GM19452 (cell line): Measurements from ENCODE around the gene MRPS10.
A peak's percentile ranks its signal among the peaks of the same experiment; 100 is the strongest.
"Not testable (repeated sequence)": the region's sequence is repeated elsewhere in the genome, so short reads cannot be mapped to it uniquely, and the experiment has no call there.

Experiments
- ATAC-seq: cut with Tn5 transposase; IDR thresholded peaks from one replicate; pipeline ENCODE4 v1.9.1; 2021; ENCODE audit not compliant: unreplicated experiment

Gene MRPS10

DNA sequence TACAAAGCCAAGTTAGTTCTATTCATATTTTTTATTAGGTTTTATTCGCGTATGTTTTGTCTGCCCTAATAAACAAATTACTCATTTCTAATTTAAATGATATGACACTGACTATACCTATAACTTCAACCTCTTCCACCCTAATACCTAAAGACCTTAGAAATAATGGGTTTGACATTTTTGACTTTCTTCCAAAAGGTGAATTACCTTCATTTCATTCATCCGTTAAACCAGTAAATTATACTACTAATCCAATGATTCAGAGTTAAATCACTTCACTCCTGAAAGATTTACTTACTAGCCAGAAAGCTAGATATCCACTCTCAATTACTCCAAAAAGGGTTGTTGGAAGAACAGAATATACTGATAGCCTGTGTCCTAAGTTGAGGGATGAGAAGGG, 5.2 kb downstream of the MRPS10 start:
- no peak for ATAC-seq

- ATAC-seq: peak; percentile 58
Observed at GRCh38 chr6:42211726-42212125, 5.9 kb downstream of the MRPS10 start.

- no peak for ATAC-seq
Observed at GRCh38 chr6:42210551-42210950, 7.1 kb downstream of the MRPS10 start.

GRCh38 chr6:42207559-42207958, 10.1 kb downstream of the MRPS10 start:
- not testable (repeated sequence) for ATAC-seq

- ATAC-seq: no peak
Observed at GRCh38 chr6:42204768-42205282, 12.8 kb downstream of the MRPS10 start.

- ATAC-seq: no peak
Observed at GRCh38 chr6:42203183-42203582, 14.5 kb downstream of the MRPS10 start.

- not testable (repeated sequence) for ATAC-seq
Observed at GRCh38 chr6:42202131-42202915, 15.3 kb downstream of the MRPS10 start.

GRCh38 chr6:42201382-42201781, 16.3 kb downstream of the MRPS10 start:
- ATAC-seq: no peak

DNA sequence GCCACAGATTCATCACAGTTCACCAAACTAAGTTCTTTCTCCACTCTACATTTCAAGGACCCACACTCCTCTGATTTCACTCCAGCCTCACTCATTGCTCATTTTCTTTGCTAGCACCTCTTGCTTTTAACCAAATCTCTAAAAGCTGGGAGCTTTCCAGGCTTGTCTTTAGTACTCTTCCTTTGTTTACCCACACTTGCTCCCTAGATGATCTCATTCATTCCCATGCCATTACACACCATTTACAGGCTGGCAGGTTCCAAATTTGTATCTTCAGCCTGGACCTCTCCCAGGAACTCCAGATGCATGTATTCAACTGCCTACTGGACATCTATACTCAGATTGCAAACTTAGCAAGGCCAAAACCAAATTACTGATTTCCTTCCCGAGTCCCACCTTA, 17.6 kb downstream of the MRPS10 start:
- no peak for ATAC-seq

GRCh38 chr6:42199106-42199981, 18.3 kb downstream of the MRPS10 start:
- no peak for ATAC-seq

- ATAC-seq: no peak
Observed at GRCh38 chr6:42197555-42198362, 19.9 kb downstream of the MRPS10 start.

GRCh38 chr6:42195415-42195814, 22.2 kb downstream of the MRPS10 start:
- no peak for ATAC-seq

GRCh38 chr6:42194056-42194455, 23.6 kb downstream of the MRPS10 start:
- no peak for ATAC-seq

GRCh38 chr6:42193491-42193894, 24.2 kb downstream of the MRPS10 start:
- no peak for ATAC-seq

GRCh38 chr6:42192385-42192784, 25.3 kb downstream of the MRPS10 start:
- not testable (repeated sequence) for ATAC-seq

DNA sequence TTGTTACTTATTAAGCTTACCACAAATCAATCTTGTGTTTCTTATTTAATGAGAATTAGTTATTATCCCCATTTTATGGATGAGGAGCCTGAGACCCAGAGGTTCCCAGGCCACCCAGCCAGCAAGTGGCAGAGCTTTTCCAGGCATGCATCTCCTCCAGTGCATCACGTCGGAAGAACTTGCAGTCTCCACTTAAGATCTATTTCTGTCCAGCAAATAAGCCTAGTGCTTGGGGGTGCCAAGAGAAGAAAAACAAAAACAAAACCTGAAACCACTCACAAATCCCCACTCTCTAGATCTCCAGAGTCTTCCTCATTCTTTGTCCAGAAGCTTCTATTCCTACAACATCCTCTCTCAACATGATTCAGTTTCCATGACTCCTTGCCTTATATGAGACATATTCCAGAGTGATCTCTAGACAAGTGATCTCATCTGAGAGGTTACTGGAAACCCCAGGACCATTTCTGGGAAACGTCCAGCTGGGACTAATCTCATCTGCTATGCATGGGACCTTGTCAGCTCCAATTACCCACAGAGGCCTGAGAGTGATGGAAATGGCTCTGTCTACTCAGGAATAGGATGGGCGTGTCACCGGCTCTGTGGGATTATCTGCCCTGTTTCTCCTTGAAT, 27.0 kb downstream of the MRPS10 start:
- ATAC-seq: no peak

DNA sequence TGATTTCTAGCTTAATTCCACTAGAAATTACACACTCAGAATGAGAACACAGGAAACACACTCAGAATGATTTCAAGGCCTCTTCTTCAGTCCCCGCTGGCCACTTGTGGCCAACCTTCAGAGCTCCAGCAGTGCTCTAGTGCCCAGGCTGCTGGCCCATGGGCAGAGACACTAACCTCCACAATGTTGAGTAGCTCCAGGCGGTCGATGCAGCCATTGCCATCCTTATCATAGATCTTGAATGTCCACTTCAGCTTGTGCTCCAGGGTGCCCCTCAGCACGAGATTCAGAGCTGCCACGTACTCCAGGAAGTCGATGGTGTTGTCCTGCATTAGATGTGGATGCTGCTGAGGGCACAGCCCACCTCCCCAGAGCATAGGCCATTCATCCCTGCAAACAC, 29.3 kb downstream of the MRPS10 start:
- no peak for ATAC-seq

- no peak for ATAC-seq
Observed at GRCh38 chr6:42185597-42185996, 32.1 kb downstream of the MRPS10 start.

DNA sequence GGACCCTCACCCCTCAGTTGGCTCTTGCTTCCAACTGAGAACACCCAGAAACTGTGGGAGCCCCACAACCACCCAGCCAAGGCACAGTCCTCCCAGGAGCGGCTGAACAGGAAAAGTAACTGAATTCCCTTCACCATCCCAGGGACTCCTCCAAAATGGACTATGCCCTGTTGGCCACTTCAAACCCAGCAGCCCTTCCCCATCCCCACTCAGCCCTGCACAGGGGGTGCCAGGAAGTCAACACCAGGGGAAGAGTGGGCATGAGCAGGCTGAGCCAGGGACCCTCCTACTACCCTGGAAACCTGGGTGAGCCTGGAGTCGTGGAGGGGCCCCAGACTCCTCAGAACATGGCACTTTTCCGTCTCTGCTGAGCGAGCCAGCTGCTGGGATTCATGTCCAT, 33.2 kb downstream of the MRPS10 start:
- no peak for ATAC-seq

GRCh38 chr6:42182101-42182500, 35.6 kb downstream of the MRPS10 start:
- no peak for ATAC-seq

GRCh38 chr6:42179945-42180313, 37.7 kb downstream of the MRPS10 start:
- no peak for ATAC-seq
